GM12878 (cell line): ENCODE measurements around the gene CD14.

ENCODE experiments used
- FOXM1 ChIP-seq: IDR thresholded peaks from 2 replicates; pipeline ENCODE4 v1.6.1; 2012; ENCODE audit warnings: low read depth, mild to moderate bottlenecking, inconsistent platforms, low read length, moderate library complexity
- GABPA ChIP-seq: IDR thresholded peaks from 2 replicates; pipeline ENCODE4 v1.6.1; 2014; ENCODE audit warnings: antibody characterized with exemption, low read depth, mild to moderate bottlenecking, inconsistent platforms
- POLR2AphosphoS5 ChIP-seq: IDR thresholded peaks from 2 replicates; pipeline ENCODE4 v1.6.1; 2011; ENCODE audit warnings: mild to moderate bottlenecking, low read length, inconsistent platforms
- SPI1 ChIP-seq: IDR thresholded peaks from 2 replicates; pipeline ENCODE4 v1.6.1; 2011; ENCODE audit warnings: low read depth, mild to moderate bottlenecking, low read length, moderate library complexity, borderline replicate concordance; ENCODE audit not compliant: insufficient read depth
- SUZ12 ChIP-seq: fragments of 200-600 bp; sonication (generic); IDR thresholded peaks from one replicate; pipeline ENCODE4 v1.6.1; 2018; ENCODE audit warnings: antibody characterized with exemption, mild to moderate bottlenecking; ENCODE audit not compliant: unreplicated experiment
- TF ChIP-seq, protein P1 (sequence below), 3 experiments: IDR thresholded peaks in 2 of 3; conservative IDR thresholded peaks in 1 of 3; 2 replicates each; pipeline ENCODE4 v1.5.1; 2011; ENCODE audit warnings: low read depth in 3 of 3, low read length in 3 of 3, mild to moderate bottlenecking in 3 of 3, control low read depth in 2 of 3, moderate library complexity in 2 of 3, inconsistent platforms in 1 of 3, mixed read lengths in 1 of 3; ENCODE audit not compliant: control insufficient read depth in 2 of 3, insufficient read depth in 1 of 3; ENCODE audit errors: extremely low read depth in 1 of 3

DNA sequence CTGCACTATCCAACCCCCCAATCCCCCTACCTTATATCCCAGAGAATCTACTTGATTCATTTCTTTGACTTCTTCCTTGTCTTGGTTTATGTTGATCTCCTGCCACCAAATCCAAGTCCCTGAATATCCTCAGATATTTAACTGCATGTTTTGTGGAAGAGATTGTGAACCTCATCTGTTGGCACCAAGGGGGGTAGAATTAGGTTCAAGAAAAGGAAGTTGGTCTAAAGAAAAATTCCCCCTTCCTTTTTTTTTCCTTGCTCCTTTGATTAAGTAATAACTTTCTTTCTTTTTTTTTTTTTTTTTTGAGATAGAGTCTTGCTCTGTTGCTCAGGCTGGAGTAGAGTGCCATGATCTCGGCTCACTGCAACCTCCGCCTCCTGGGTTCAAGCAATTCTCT lies 526 bp upstream of the CD14 start:
- TF ChIP-seq POLR2AphosphoS5 (no peak), SPI1 (no peak), SUZ12 (no peak), FOXM1 (no peak), GABPA (no peak)
- TF ChIP-seq, protein P1, sequence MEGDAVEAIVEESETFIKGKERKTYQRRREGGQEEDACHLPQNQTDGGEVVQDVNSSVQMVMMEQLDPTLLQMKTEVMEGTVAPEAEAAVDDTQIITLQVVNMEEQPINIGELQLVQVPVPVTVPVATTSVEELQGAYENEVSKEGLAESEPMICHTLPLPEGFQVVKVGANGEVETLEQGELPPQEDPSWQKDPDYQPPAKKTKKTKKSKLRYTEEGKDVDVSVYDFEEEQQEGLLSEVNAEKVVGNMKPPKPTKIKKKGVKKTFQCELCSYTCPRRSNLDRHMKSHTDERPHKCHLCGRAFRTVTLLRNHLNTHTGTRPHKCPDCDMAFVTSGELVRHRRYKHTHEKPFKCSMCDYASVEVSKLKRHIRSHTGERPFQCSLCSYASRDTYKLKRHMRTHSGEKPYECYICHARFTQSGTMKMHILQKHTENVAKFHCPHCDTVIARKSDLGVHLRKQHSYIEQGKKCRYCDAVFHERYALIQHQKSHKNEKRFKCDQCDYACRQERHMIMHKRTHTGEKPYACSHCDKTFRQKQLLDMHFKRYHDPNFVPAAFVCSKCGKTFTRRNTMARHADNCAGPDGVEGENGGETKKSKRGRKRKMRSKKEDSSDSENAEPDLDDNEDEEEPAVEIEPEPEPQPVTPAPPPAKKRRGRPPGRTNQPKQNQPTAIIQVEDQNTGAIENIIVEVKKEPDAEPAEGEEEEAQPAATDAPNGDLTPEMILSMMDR (IDR thresholded peaks at IDR 0.05 in 2 of 3, conservative IDR thresholded peaks at IDR 0.05 in 1 of 3; ENCODE audit: control insufficient read depth in 2 of 3, extremely low read depth in 1 of 3, insufficient read depth in 1 of 3, low read depth in 3 of 3, low read length in 3 of 3), result no peak
